Stimulated activated CD4-positive, alpha-beta T cell treated with anti-CD3 and anti-CD28 coated beads, Interleukin-15, amount 100 ng/mL, for 48 hours (primary cell): Measurements from ENCODE around the gene KCNIP1.
"Not testable (repeated sequence)": the region's sequence is repeated elsewhere in the genome, so short reads cannot be mapped to it uniquely, and the experiment has no call there.

ENCODE experiments used
- DNase-seq, 2 donors: peaks; one replicate each; pipeline ENCODE4 v3.0.0-alpha.2; 2020; ENCODE audit warnings: low read depth in 2 of 2

Gene KCNIP1

GRCh38 chr5:170749911-170750431 lies 246.2 kb downstream of the KCNIP1 start:
- no peak for DNase-seq

- no peak for DNase-seq
Observed at GRCh38 chr5:170750791-170751190, 247.0 kb downstream of the KCNIP1 start.

- no peak for DNase-seq
Observed at GRCh38 chr5:170751631-170752030, 247.8 kb downstream of the KCNIP1 start.

- no peak for DNase-seq
Observed at GRCh38 chr5:170752257-170753215, 248.7 kb downstream of the KCNIP1 start.

- no peak for DNase-seq
Observed at GRCh38 chr5:170753311-170753710, 249.5 kb downstream of the KCNIP1 start.

GRCh38 chr5:170754508-170754907 lies 250.7 kb downstream of the KCNIP1 start:
- DNase-seq, result not testable (repeated sequence)

- DNase-seq, result no peak
Observed at GRCh38 chr5:170755679-170756456, 252.0 kb downstream of the KCNIP1 start.

GRCh38 chr5:170756691-170757090 lies 252.9 kb downstream of the KCNIP1 start:
- no peak for DNase-seq

GRCh38 chr5:170757182-170757601 lies 253.4 kb downstream of the KCNIP1 start:
- no peak for DNase-seq

GRCh38 chr5:170757669-170758068 lies 253.8 kb downstream of the KCNIP1 start:
- DNase-seq, result no peak

GRCh38 chr5:170758481-170758880 lies 254.7 kb downstream of the KCNIP1 start:
- DNase-seq, result no peak

GRCh38 chr5:170760113-170760512 lies 256.3 kb downstream of the KCNIP1 start:
- DNase-seq, result no peak

GRCh38 chr5:170761048-170761707 lies 257.4 kb downstream of the KCNIP1 start:
- DNase-seq, result no peak

- DNase-seq, result no peak
Observed at GRCh38 chr5:170761708-170762066, 257.9 kb downstream of the KCNIP1 start.

GRCh38 chr5:170762298-170762697 lies 258.5 kb downstream of the KCNIP1 start:
- not testable (repeated sequence) for DNase-seq

GRCh38 chr5:170765868-170766267 lies 262.0 kb downstream of the KCNIP1 start:
- DNase-seq, result not testable (repeated sequence)

GRCh38 chr5:170769246-170769645 lies 265.4 kb downstream of the KCNIP1 start:
- DNase-seq, result no peak

GRCh38 chr5:170769898-170770416 lies 266.1 kb downstream of the KCNIP1 start:
- no peak for DNase-seq

- no peak for DNase-seq
Observed at GRCh38 chr5:170771496-170771895, 267.7 kb downstream of the KCNIP1 start.

- no peak for DNase-seq
Observed at GRCh38 chr5:170773024-170773985, 269.5 kb downstream of the KCNIP1 start.
